OCI-LY7 (cell line): ENCODE measurements around the gene GMDS. TPM values are rescaled to one million over a fixed set of nuclear protein-coding genes. Genes with fewer than 3 reads are reported as not detected.

Experiments
- BruUV-seq: library from RNA; stranded (reverse); fragments of 400-500 nt; replicated peaks from 2 replicates; lab custom pipeline; 2021; lab: Mats Ljungman, UMichigan
- CTCF ChIA-PET: fragments of 300-600 bp; sonication (Branson Sonifier 250); formaldehyde crosslinking; loops from one replicate; lab custom pipeline; 2022; ENCODE audit warnings: antibody characterized with exemption; ENCODE audit not compliant: unreplicated experiment; lab: Charles Lee
- POLR2A ChIA-PET: fragments of 300-600 bp; sonication (Branson Sonifier 250); formaldehyde crosslinking; loops from one replicate; lab custom pipeline; 2022; ENCODE audit warnings: antibody characterized with exemption; lab: Charles Lee
- DNase-seq: peaks from one replicate; pipeline ENCODE4 v3.0.0-alpha.2; 2015; ENCODE audit warnings: low spot score
- H2AFZ ChIP-seq: fragments of 200-600 bp; sonication (generic), shearing (Covaris generic); 2 replicates; pipeline ENCODE4 v1.6.1; 2014; ENCODE audit warnings: mild to moderate bottlenecking, antibody characterized with exemption, low read length, moderate library complexity
- H3K27ac ChIP-seq: fragments of 200-600 bp; sonication (generic); 2 replicates; pipeline ENCODE4 v1.5.1; 2014; ENCODE audit warnings: mixed run types, low read depth, mild to moderate bottlenecking, moderate library complexity, low read length, inconsistent platforms; ENCODE audit not compliant: poor library complexity, severe bottlenecking
- H3K36me3 ChIP-seq: fragments of 200-600 bp; sonication (generic); 2 replicates; pipeline ENCODE4 v1.6.1; 2014; ENCODE audit warnings: mild to moderate bottlenecking, antibody characterized with exemption, low read length, moderate library complexity, mixed read lengths; ENCODE audit not compliant: insufficient read depth
- H3K4me1 ChIP-seq: fragments of 200-600 bp; sonication (generic); 2 replicates; pipeline ENCODE4 v1.5.1; 2014; ENCODE audit warnings: mild to moderate bottlenecking, low read length; ENCODE audit not compliant: insufficient read depth, poor library complexity, severe bottlenecking
- H3K4me2 ChIP-seq: fragments of 200-600 bp; sonication (generic); 2 replicates; pipeline ENCODE4 v1.6.1; 2014; ENCODE audit warnings: mild to moderate bottlenecking, low read length
- H3K4me3 ChIP-seq: fragments of 200-600 bp; sonication (generic); 2 replicates; pipeline ENCODE4 v1.5.1; 2014; ENCODE audit warnings: mild to moderate bottlenecking, low read depth, low read length; ENCODE audit not compliant: poor library complexity, severe bottlenecking
- H3K79me2 ChIP-seq: fragments of 200-600 bp; sonication (generic); 2 replicates; pipeline ENCODE4 v1.6.1; 2016; ENCODE audit warnings: low read depth, mild to moderate bottlenecking, low read length, moderate library complexity, mixed read lengths; ENCODE audit not compliant: insufficient read depth
- H3K9me2 ChIP-seq: fragments of 200-600 bp; sonication (generic); 2 replicates; pipeline ENCODE4 v1.6.1; 2016; ENCODE audit warnings: mild to moderate bottlenecking, low read length, mixed read lengths; ENCODE audit not compliant: insufficient read depth
- H3K9me3 ChIP-seq: fragments of 200-600 bp; sonication (generic); 2 replicates; pipeline ENCODE4 v1.6.1; 2014; ENCODE audit warnings: mild to moderate bottlenecking, mixed run types, low read length, mixed read lengths
- H4K20me1 ChIP-seq: fragments of 200-600 bp; sonication (generic); 2 replicates; pipeline ENCODE4 v1.6.1; 2014; ENCODE audit warnings: mild to moderate bottlenecking, antibody characterized with exemption, low read length, moderate library complexity, mixed read lengths; ENCODE audit not compliant: insufficient read depth
- EZH2phosphoT487 ChIP-seq: fragments of 200-600 bp; sonication (generic); IDR thresholded peaks from 2 replicates; pipeline ENCODE4 v1.6.1; 2018; ENCODE audit warnings: low read depth, borderline replicate concordance, mild to moderate bottlenecking, mixed run types, antibody characterized with exemption, low read length, moderate library complexity, mixed read lengths
- intact Hi-C: fragments of 100-400 bp; cut with micrococcal nuclease; formaldehyde crosslinking; loops from one replicate; pipeline ENCODE4 v1.10.0; 2022; ENCODE audit not compliant: unreplicated experiment
- total RNA-seq, 2 experiments: library from RNA; depleted of rRNA in 1 of 2; stranded (reverse); fragments of >200 nt in 1 of 2; shearing (Covaris generic) in 1 of 2; gene quantifications; 2 replicates each; pipeline ENCODE4 v1.2.3, GENCODE V29; 2014 to 2022
- TF ChIP-seq, protein P1 (sequence below): fragments of 200-600 bp; sonication (generic); conservative IDR thresholded peaks from 2 replicates; pipeline ENCODE4 v1.5.1; 2014; ENCODE audit warnings: mild to moderate bottlenecking, antibody characterized with exemption, low read length, moderate library complexity, mixed read lengths

The GMDS gene
- total RNA-seq, 2 experiments from 2014 or later = 9.9 to 26.8 TPM

DNA sequence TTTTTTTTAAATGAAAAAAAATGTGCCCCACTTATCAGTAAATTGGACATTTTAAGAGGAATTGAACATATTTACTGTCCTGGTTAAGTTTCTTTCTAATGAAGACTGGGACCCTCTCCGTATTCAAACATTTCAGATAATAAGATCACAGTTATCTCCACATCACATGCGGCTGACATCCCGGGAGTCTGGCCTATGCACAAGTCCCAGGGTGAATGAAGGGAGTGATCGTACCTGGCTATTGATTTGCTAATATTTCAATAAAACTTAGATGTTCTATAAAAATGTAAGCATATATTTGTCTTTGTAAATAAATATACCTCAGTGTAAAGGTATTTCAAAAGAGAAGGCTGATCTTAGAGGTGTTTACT, 577.6 kb downstream of the GMDS start:
- TF ChIP-seq, protein P1, sequence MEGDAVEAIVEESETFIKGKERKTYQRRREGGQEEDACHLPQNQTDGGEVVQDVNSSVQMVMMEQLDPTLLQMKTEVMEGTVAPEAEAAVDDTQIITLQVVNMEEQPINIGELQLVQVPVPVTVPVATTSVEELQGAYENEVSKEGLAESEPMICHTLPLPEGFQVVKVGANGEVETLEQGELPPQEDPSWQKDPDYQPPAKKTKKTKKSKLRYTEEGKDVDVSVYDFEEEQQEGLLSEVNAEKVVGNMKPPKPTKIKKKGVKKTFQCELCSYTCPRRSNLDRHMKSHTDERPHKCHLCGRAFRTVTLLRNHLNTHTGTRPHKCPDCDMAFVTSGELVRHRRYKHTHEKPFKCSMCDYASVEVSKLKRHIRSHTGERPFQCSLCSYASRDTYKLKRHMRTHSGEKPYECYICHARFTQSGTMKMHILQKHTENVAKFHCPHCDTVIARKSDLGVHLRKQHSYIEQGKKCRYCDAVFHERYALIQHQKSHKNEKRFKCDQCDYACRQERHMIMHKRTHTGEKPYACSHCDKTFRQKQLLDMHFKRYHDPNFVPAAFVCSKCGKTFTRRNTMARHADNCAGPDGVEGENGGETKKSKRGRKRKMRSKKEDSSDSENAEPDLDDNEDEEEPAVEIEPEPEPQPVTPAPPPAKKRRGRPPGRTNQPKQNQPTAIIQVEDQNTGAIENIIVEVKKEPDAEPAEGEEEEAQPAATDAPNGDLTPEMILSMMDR = no peak
- no peak for TF ChIP-seq EZH2phosphoT487
- CTCF ChIA-PET = no interaction called here
- Histone ChIP-seq H3K27ac (no peak overlapping the region), H3K4me3 (no peak overlapping the region), H3K9me2 (no peaks in the 10 kb centered on the region), H2AFZ (no peak overlapping the region), H4K20me1 (peaks cover 6% of the 10 kb centered on the region; the same call in 1 of the 2 replicates), H3K36me3 (no peaks in the 10 kb centered on the region), H3K4me1 (peaks cover 16% of the 10 kb centered on the region), H3K4me2 (no peak overlapping the region), H3K79me2 (no peaks in the 10 kb centered on the region), H3K9me3 (no peaks in the 10 kb centered on the region)
- intact Hi-C loops = no loop called here
- DNase-seq = no peak
- POLR2A ChIA-PET = no interaction called here
- no TSS peak for BruUV-seq

DNA sequence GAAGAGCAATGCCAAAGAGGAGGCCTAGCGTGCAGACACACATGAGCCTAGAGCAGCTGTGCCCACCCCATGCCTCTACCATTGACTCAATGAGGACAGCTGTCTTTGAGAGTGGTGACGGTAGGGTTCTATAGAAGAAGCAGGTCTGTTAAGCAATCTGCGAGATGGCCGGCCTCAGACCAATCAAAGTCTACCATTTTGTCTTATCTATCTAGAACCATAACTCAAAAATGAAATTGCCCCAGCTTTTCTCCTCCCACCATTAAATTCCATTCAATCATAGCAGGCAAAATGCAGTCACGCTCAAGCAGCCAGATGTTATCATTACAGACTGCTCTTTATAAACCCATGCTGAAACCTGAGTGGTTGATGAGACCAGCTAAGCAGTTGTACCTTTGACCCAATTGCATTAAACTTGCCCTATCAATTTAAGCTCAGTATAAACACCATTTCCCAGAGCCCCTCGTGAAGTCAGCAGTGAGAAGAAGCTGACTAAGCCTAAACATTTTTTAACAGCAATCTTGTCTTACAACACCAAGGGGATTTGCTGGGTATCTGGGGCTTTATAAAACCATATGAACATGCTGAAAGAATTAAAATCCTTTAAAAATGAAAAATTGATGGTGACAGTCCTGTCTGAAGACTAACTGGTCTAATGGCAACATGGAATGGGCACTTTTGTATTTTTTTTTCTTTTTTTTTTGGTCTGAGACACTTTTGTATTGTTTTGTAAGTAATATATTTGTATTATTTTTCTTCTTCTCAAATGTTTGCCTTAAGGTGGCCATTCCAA, 578.2 kb downstream of the GMDS start:
- Histone ChIP-seq H3K79me2 (no peaks in the 10 kb centered on the region), H3K27ac (no peak overlapping the region), H2AFZ (no peak overlapping the region), H3K9me2 (no peaks in the 10 kb centered on the region), H3K4me2 (no peak overlapping the region), H3K36me3 (no peaks in the 10 kb centered on the region), H3K4me3 (no peak overlapping the region), H3K4me1 (peaks cover 16% of the 10 kb centered on the region), H3K9me3 (no peaks in the 10 kb centered on the region), H4K20me1 (peaks cover 6% of the 10 kb centered on the region; the same call in 1 of the 2 replicates)
- ChIA-PET POLR2A (interaction anchor here (0.6 kb wide), 1 partner anchor 1312 kb away, joined by 6 read pairs; no protein-coding TSS in a partner anchor), CTCF (no interaction called here)
- BruUV-seq = no TSS peak
- no peak for DNase-seq
- intact Hi-C loops = no loop called here
- no peak for TF ChIP-seq EZH2phosphoT487
- TF ChIP-seq, protein P1 = no peak

DNA sequence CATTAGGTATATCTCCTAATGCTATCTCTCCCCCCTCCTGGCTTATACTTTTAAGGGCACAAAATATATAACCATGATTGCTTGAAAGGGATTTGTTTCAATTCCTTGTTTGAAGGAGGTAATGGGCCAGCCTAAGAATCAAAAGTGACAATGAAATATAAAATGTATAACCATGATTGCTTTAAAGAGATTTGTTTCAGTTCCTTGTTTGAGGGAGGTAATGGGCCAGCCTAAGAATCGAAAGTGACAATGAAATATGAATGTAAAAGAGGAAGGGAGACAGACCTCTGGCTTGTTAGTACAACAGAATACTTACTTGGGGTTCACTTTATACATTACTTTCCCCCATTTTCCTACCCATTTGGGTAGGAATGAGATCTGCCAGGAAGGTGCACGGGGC, 580.2 kb downstream of the GMDS start:
- Histone ChIP-seq H3K4me3 (no peak overlapping the region), H3K9me3 (no peaks in the 10 kb centered on the region), H3K4me1 (peaks cover 16% of the 10 kb centered on the region), H3K27ac (no peak overlapping the region), H3K79me2 (no peaks in the 10 kb centered on the region), H3K9me2 (no peaks in the 10 kb centered on the region), H4K20me1 (peaks cover 6% of the 10 kb centered on the region; the same call in 1 of the 2 replicates), H3K36me3 (no peaks in the 10 kb centered on the region), H2AFZ (no peak overlapping the region), H3K4me2 (peak overlapping the region; percentile 57)
- ChIA-PET CTCF (no interaction called here), POLR2A (no interaction called here)
- TF ChIP-seq, protein P1 = no peak
- TF ChIP-seq EZH2phosphoT487 = no peak
- intact Hi-C loops = loop anchor here (2.0 kb wide), 1 partner anchor 74 kb away; no protein-coding TSS in a partner anchor
- DNase-seq = peak; percentile 72
- BruUV-seq = no TSS peak
